C4-2B (cell line): ENCODE data around the gene IL1R2.

ENCODE experiments used
- H3K27ac ChIP-seq: fragments of 450-650 bp; 2 replicates; pipeline ENCODE4 v1.5.1; 2017
- CTCF ChIP-seq: fragments of 450-650 bp; conservative IDR thresholded peaks from 2 replicates; pipeline ENCODE4 v1.5.1; 2017; ENCODE audit warnings: mild to moderate bottlenecking
- ZFX ChIP-seq: fragments of 450-650 bp; IDR thresholded peaks from 2 replicates; pipeline ENCODE4 v1.6.1; 2017

Gene IL1R2

DNA sequence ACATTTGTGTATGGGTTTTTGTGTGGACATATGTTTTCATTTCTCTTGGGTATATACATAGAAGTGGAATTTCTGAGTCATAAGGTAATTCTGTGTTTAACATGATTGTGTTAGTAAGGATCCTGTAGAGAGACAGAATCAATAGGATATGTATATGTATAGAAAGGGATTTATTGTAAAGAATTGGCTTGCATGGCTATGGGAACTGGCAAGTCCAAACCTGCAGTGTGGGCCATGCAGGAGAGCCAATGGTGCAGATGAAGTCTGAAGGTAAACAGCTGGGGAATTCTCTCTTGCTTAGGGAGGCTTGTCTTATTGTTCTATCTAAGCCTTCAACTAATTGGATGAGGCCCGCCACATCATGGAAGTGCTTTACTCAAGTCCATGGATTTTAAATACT lies 39.2 kb upstream of the IL1R2 start:
- no peak overlapping the region for H3K27ac ChIP-seq
- no peak for TF ChIP-seq CTCF
- TF ChIP-seq ZFX: no peak

DNA sequence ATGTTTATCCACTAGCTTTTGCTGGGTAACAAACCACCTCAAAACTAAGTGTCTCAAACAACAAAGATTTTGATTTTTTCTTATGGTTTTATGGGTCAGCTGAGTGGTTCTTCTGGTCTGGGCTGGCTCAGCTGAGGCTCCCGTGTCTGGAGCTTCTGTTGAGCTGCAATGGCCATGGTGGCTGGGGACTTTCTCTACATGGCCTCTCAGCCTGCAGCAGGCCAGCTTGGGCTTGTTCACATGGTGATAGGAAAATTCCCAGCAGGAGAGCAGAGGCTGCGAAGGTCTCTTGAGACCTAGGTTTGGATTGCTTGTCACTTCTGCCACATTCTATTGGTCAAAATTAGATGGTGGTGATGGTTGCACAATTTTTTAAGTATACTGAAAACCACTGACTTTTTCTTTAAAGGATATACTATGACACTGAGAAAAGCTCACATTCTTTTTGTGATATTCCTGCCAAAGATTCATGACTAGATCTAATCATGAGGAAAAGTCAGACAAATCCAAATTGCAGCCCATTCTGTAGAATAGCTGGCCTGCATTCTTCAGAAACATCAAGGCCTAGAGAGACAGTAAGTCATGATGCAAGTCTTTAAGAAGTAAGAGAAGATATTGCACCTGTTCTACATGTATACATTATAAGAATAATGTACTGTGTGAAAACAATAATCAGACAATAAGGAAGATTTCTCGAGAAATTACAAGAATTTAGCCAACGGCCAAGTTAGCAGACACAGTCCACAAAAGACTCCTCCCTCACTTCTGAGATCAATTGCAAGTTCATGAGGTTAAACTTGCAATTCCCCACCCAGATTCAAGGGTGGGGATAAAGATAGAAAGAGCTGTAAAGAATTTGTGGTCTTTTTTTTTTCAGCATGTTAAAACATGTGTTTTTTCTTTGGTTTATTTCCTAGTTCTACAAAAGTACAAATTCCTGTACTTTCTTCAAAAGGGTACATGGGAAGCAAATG lies 35.0 kb upstream of the IL1R2 start:
- no peak overlapping the region for H3K27ac ChIP-seq

DNA sequence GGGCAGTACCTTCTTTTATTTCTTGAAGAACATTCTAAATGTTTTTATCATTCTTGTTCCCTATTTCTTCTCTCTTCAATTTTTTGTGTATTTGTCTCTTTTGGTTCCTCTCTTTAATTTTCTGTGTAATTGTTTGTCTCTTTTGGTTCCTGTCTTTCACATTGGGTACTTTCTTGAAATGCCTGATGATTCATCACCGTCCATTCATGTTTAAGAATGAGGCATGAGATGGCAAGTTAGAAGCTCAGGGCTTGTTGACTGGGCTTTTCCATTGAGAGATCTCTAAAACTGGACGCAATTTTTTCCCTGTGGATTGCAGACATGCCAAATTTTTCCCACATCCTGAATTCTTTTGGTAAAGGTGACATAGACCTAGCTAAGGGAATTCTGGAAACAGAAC lies 33.7 kb upstream of the IL1R2 start:
- H3K27ac ChIP-seq: no peak overlapping the region
- no peak for TF ChIP-seq CTCF
- TF ChIP-seq ZFX: no peak

More for the DNA sequence above, 35.0 kb upstream of the IL1R2 start:
- TF ChIP-seq CTCF (no peak), ZFX (no peak)

GRCh38 chr2:101960819-101961337 lies 30.9 kb upstream of the IL1R2 start:
- TF ChIP-seq CTCF (no peak), ZFX (no peak)
- H3K27ac ChIP-seq: no peak overlapping the region

- TF ChIP-seq ZFX (no peak), CTCF (no peak)
- no peak overlapping the region for H3K27ac ChIP-seq
Observed at GRCh38 chr2:101961338-101962191, 30.2 kb upstream of the IL1R2 start.

- H3K27ac ChIP-seq: no peak overlapping the region
- no peak for TF ChIP-seq ZFX
- no peak for TF ChIP-seq CTCF
Observed at GRCh38 chr2:101962309-101962708, 29.5 kb upstream of the IL1R2 start.

DNA sequence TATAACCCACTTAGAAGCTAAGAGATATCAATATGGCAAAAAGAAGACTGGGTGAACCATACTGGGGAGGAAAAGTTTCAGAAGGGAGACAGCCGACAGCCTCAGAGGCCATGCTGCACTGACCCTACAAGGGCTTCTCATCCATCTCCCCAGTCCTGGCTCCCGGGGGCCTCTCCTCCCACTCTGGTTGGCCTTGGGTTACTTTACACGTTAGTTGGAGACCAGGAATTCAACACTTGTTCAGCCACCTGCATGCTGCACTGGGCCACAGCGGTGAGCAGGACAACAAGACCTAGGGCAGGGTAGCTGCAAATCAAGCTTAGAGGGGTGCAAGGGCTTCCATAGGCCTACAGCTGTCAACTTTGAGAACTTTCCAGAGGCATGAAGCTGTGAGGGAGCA lies 28.6 kb upstream of the IL1R2 start:
- TF ChIP-seq CTCF: no peak
- TF ChIP-seq ZFX: no peak
- no peak overlapping the region for H3K27ac ChIP-seq
